ENCODE data around the gene LRSAM1. TPM values are rescaled to one million over a fixed set of nuclear protein-coding genes. Genes with fewer than 3 reads are reported as not detected.

LRSAM1 gene
- total RNA-seq, 1 donor from 2014 or later = 20.6 TPM

DNA sequence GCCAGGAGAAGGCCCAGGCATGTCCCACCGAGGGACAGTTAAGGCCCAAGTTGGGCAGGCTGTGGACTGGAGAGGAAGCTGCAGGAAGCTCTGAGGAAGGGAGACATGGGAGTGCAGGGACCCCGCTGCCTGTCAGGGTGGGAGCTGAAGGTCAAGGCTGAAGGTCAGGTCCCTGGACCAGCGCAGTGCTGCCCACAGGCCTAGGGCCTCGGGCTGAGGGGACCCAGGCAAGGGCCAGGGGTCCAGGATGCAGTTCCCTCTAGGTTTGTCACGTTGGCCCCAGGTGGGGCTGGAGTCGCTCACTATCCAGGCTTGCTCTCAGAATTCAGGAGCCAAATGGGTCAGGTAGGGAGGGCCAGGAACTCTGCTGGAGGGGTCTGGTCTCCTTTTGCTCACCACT, 84.1 kb downstream of the LRSAM1 start:
- no peaks in the 10 kb centered on the region for H3K9me3 Mint-ChIP-seq
- no peaks in the 10 kb centered on the region for H3K27me3 Mint-ChIP-seq
- no peak for TF ChIP-seq CTCF (conservative IDR thresholded peaks at IDR 0.05)
- DNase-seq (ENCODE audit: extremely low spot score, unreplicated experiment) = no peak
- peak overlapping the region; percentile 81 for H3K27ac Mint-ChIP-seq
- peaks cover 25% of the 10 kb centered on the region for H3K4me1 Mint-ChIP-seq (ENCODE audit: unreplicated experiment)
- no peaks in the 10 kb centered on the region for H3K36me3 Mint-ChIP-seq
- H3K4me3 Mint-ChIP-seq = no peak overlapping the region

DNA sequence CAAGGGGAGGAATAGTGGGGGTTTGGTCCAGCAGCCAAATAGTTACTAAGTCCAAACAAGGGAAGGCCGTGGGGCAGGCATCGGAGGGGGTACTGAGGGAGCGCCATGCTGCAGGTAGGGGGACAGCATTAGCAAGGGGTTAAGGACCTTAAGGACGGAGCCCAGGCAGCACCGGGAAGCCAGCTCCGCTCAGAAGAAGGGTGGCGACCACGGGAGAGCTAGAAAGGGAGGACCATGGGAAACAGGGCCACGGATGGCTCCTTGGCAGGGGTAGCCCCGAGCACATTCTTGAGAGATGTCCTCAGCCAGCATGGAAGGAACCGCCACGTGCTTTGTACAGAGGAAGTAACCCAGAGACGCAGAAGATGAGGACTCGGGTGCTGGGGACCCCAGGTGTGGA, 84.5 kb downstream of the LRSAM1 start:
- Mint-ChIP-seq H3K4me3 (no peak overlapping the region), H3K27ac (peak overlapping the region; percentile 81), H3K9me3 (no peaks in the 10 kb centered on the region), H3K27me3 (no peaks in the 10 kb centered on the region), H3K36me3 (no peaks in the 10 kb centered on the region), H3K4me1 (ENCODE audit: unreplicated experiment) (peaks cover 25% of the 10 kb centered on the region)
- TF ChIP-seq CTCF (conservative IDR thresholded peaks at IDR 0.05) = no peak
- no peak for DNase-seq (ENCODE audit: extremely low spot score, unreplicated experiment)

DNA sequence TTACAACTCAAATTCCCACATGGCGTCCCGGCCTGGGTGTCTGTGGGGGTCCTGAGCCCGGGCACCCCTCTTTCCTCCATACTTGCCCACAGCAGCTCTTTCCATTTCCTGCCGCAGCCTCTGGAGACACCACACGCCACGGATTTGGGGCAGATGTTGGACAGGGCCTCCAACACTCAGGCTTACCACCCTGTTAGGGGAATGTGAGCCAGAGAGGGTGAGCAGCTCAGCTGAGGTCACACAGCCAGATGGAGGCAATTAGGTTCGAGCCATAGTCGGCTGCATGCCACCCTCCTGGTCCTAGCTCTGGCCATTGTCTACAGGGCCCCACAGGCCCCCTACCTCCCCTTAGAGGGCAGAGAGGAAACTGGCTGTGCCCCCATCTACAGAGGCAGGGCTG, 85.2 kb downstream of the LRSAM1 start:
- DNase-seq (ENCODE audit: extremely low spot score, unreplicated experiment) = no peak
- H3K27ac Mint-ChIP-seq = no peak overlapping the region
- TF ChIP-seq CTCF (conservative IDR thresholded peaks at IDR 0.05) = no peak
- H3K27me3 Mint-ChIP-seq = no peaks in the 10 kb centered on the region
- H3K36me3 Mint-ChIP-seq = no peaks in the 10 kb centered on the region
- H3K4me1 Mint-ChIP-seq (ENCODE audit: unreplicated experiment) = peaks cover 29% of the 10 kb centered on the region
- H3K4me3 Mint-ChIP-seq = no peak overlapping the region
- no peaks in the 10 kb centered on the region for H3K9me3 Mint-ChIP-seq

DNA sequence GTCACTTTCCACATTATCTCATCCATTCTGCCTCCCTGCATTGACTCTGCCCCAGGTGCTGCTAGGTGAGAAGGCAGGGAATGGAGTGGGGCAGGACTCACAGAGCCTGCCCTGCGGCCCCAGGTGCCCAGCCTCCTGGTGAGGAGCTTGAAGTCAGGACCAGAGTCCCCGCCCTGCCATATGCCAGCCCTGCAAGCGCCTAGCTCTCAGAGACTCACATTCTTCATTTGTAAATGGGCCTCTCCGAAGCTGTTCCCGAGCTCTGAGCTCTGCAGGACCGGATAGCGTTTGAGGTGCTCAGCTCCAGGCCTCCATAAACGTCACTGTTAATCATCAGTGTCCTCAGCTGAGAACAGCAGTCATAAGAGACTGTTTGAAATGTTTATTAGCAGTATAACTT, 85.7 kb downstream of the LRSAM1 start:
- DNase-seq (ENCODE audit: extremely low spot score, unreplicated experiment) = no peak
- H3K36me3 Mint-ChIP-seq = no peaks in the 10 kb centered on the region
- H3K27me3 Mint-ChIP-seq = no peaks in the 10 kb centered on the region
- no peak for TF ChIP-seq CTCF (conservative IDR thresholded peaks at IDR 0.05)
- peak overlapping the region; percentile 89 for H3K27ac Mint-ChIP-seq
- peaks cover 27% of the 10 kb centered on the region for H3K4me1 Mint-ChIP-seq (ENCODE audit: unreplicated experiment)
- H3K4me3 Mint-ChIP-seq = no peak overlapping the region
- no peaks in the 10 kb centered on the region for H3K9me3 Mint-ChIP-seq

DNA sequence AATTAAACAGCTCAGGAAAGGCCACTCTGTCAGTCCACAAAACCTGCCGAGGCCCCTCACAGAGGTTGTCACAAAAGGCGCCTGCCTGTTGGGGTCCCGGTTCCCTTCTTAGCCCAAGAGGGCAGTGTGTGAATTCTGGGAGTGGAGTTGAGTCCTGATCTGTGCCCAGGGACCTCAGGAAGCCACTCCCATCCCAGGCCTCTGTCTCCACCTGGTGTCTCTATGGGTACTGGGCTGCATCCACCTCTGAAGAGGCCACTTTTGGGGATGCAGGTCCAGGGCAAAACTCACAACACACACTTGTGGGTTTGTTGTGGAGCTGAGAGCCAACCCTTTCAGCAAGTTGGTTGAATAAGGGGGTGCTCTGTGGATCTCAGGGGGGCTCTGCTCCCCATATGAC, 86.5 kb downstream of the LRSAM1 start:
- H3K4me3 Mint-ChIP-seq = no peak overlapping the region
- no peak for TF ChIP-seq CTCF (conservative IDR thresholded peaks at IDR 0.05)
- no peak for DNase-seq (ENCODE audit: extremely low spot score, unreplicated experiment)
- no peaks in the 10 kb centered on the region for H3K36me3 Mint-ChIP-seq
- no peaks in the 10 kb centered on the region for H3K27me3 Mint-ChIP-seq
- peak overlapping the region; percentile 89 for H3K27ac Mint-ChIP-seq
- H3K9me3 Mint-ChIP-seq = no peaks in the 10 kb centered on the region
- H3K4me1 Mint-ChIP-seq (ENCODE audit: unreplicated experiment) = peaks cover 29% of the 10 kb centered on the region

DNA sequence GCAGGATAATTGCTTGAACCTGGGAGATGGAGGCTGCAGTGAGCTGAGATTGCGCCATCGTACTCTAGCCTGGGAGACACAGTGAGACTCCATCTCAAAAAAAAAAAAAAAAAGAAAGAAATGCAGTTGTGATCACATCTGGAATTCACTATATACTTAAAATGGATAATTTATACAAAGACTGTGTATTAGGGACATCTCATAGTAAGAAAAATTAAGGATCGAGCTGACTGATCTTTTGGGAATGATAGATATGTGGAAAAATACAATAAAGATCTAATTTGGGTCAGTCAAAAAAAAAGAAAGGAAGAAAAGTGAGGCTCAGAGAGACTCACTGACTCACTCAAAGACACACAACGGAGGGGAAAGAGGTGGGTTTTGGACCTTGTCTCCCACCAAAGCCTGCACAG, 87.5 kb downstream of the LRSAM1 start:
- Mint-ChIP-seq H3K27me3 (no peaks in the 10 kb centered on the region), H3K9me3 (no peaks in the 10 kb centered on the region), H3K27ac (peak overlapping the region; percentile 89), H3K4me1 (ENCODE audit: unreplicated experiment) (peaks cover 34% of the 10 kb centered on the region), H3K36me3 (peaks cover 4% of the 10 kb centered on the region), H3K4me3 (peak overlapping the region; percentile 46)
- TF ChIP-seq CTCF (conservative IDR thresholded peaks at IDR 0.05) = no peak
- no peak for DNase-seq (ENCODE audit: extremely low spot score, unreplicated experiment)

All from type B pancreatic cell (in vitro differentiated cells).